Measurements from ENCODE around the gene NFIC.

Gene NFIC

DNA sequence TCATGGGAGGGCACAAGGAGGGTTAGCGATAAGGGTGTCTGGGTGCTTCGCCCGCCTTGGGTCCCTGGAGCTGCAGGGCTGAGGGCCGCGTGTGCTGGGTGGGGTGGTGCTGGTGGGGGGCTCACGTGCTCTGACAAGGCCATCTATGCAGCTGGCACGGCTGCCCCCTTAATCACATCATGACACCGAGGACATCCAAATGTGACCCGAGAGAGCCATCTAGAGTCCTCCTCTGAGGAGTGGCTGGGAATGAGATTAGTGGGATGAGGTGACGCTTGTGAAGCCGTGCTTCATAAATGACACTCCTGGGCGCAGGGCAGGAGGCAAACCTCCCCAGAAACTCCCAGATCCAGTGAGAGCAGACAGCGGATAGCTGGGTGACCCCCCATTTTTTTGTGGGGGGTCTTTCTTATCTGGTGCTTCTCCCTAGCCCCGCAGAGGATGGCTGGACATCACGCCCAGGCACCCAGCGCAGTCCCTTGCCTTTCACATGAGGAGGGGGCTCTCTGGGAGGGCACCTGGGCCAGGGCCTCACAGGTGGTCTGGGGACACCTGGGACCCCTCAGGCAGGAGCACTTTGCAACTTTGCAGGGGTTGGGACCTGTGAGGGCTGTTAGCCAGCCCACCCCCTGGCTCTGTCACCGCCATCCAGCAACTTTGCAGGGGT, 146.3 kb downstream of the NFIC start:
- TF ChIP-seq EZH2 (optimal IDR thresholded peaks at IDR 0.05; ENCODE audit: low read depth, low read length) (no peak), EZH2phosphoT487 (IDR thresholded peaks at IDR 0.05; ENCODE audit: low read length) (no peak)
- TF ChIP-seq, protein P1, sequence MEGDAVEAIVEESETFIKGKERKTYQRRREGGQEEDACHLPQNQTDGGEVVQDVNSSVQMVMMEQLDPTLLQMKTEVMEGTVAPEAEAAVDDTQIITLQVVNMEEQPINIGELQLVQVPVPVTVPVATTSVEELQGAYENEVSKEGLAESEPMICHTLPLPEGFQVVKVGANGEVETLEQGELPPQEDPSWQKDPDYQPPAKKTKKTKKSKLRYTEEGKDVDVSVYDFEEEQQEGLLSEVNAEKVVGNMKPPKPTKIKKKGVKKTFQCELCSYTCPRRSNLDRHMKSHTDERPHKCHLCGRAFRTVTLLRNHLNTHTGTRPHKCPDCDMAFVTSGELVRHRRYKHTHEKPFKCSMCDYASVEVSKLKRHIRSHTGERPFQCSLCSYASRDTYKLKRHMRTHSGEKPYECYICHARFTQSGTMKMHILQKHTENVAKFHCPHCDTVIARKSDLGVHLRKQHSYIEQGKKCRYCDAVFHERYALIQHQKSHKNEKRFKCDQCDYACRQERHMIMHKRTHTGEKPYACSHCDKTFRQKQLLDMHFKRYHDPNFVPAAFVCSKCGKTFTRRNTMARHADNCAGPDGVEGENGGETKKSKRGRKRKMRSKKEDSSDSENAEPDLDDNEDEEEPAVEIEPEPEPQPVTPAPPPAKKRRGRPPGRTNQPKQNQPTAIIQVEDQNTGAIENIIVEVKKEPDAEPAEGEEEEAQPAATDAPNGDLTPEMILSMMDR (IDR thresholded peaks at IDR 0.05; ENCODE audit: low read length) = no peak
- Histone ChIP-seq H3K4me3 (ENCODE audit: low read length) (no peak overlapping the region), H3K27ac (ENCODE audit: low read length) (no peak overlapping the region), H3K9ac (ENCODE audit: low read length) (no peak overlapping the region), H3K36me3 (replicated peaks; ENCODE audit: insufficient read depth, low read length) (no peaks in the 10 kb centered on the region), H3K4me2 (ENCODE audit: low read depth, low read length) (no peak overlapping the region), H3F3A (ENCODE audit: insufficient read depth, low read length) (no peaks in the 10 kb centered on the region), H2AFZ (ENCODE audit: low read length) (no peak overlapping the region), H4K20me1 (ENCODE audit: insufficient read depth, low read length) (no peaks in the 10 kb centered on the region), H3K4me1 (ENCODE audit: low read length) (no peaks in the 10 kb centered on the region), H3K9me2 (replicated peaks; ENCODE audit: insufficient read depth, low read length) (no peaks in the 10 kb centered on the region), H3K9me3 (replicated peaks; ENCODE audit: insufficient read depth, low read length) (no peaks in the 10 kb centered on the region), H3K79me2 (ENCODE audit: low read length) (peaks cover 100% of the 10 kb centered on the region), H3K27me3 (replicated peaks; ENCODE audit: insufficient read depth, low read length) (no peaks in the 10 kb centered on the region)
- DNase-seq = no peak

DNA sequence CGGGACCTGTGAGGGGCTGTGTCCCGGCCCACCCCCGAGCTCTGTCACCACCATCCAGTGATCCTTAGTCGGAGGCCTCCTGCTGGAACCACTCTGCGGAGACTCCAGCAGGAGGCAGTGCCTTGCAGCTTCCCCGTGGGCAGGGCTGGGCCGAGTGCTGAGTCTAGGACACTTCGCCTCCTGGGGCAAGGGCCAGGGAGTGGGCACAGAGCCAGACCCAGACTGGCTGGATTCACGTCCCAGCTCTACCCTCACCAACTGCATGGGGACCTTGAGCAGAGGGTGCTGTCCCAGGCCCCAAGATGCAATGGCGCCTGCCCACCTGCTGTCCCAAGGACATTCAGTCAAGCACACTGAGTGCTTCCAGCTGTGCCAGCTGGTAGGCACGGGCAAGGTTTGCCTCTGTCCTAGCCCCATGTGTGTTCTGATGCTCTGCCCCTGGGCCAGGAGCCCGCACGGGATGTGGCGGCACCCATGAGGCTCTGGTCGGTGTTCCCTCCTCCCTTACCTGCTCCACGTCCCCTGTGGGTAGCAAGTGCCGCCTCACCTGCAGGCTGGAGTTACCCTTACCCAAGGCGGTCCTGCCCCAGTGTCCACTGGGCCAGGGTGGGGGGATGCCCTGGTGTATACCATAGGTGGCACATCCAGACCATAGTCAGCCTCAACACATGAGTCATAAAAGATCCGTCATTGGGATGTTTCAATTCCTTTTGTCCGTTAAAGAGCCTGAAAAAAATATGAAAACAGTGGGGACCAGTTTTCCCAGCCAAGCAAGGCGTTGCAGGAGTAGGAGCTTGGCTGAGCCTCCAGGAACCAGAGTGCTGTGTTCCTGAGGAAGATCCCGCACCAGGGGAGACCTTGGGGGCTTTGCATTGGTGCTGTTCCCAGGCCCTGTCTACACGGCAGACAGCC, 147.1 kb downstream of the NFIC start:
- no peaks in the 10 kb centered on the region for H3K9me2 ChIP-seq (replicated peaks; ENCODE audit: insufficient read depth, low read length)
- no peaks in the 10 kb centered on the region for H4K20me1 ChIP-seq (ENCODE audit: insufficient read depth, low read length)
- H2AFZ ChIP-seq (ENCODE audit: low read length) = no peak overlapping the region
- no peak overlapping the region for H3K9ac ChIP-seq (ENCODE audit: low read length)
- H3K9me3 ChIP-seq (replicated peaks; ENCODE audit: insufficient read depth, low read length) = no peaks in the 10 kb centered on the region
- no peaks in the 10 kb centered on the region for H3K36me3 ChIP-seq (replicated peaks; ENCODE audit: insufficient read depth, low read length)
- peaks cover 100% of the 10 kb centered on the region for H3K79me2 ChIP-seq (ENCODE audit: low read length)
- no peak for DNase-seq
- H3K4me2 ChIP-seq (ENCODE audit: low read depth, low read length) = no peak overlapping the region
- no peak for TF ChIP-seq EZH2 (optimal IDR thresholded peaks at IDR 0.05; ENCODE audit: low read depth, low read length)
- TF ChIP-seq, protein P1 (IDR thresholded peaks at IDR 0.05; ENCODE audit: low read length) = no peak
- no peak for TF ChIP-seq EZH2phosphoT487 (IDR thresholded peaks at IDR 0.05; ENCODE audit: low read length)
- no peaks in the 10 kb centered on the region for H3F3A ChIP-seq (ENCODE audit: insufficient read depth, low read length)
- H3K4me1 ChIP-seq (ENCODE audit: low read length) = no peaks in the 10 kb centered on the region
- no peak overlapping the region for H3K4me3 ChIP-seq (ENCODE audit: low read length)
- H3K27ac ChIP-seq (ENCODE audit: low read length) = no peak overlapping the region
- no peaks in the 10 kb centered on the region for H3K27me3 ChIP-seq (replicated peaks; ENCODE audit: insufficient read depth, low read length)

DNA sequence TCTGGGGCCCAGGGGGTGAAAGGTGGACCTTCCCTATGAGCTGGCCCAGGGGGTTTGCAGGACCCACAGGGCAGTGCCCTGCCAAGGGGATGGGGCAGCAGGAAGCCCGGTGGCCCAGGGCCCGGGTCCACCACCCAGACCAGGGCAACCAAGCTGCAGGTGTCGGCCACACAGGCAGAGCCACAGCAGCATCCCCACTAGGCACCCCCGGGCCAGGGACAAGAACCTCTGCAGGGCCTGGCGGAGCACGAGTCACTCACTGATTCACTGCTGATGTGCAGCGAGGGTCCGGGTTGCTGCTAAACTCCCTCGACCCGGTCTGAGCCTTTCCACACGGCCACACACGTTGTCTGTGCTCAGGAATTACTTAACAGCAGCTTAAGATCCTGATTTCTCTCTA, 148.5 kb downstream of the NFIC start:
- no peak overlapping the region for H3K4me3 ChIP-seq (ENCODE audit: low read length)
- no peaks in the 10 kb centered on the region for H3K27me3 ChIP-seq (replicated peaks; ENCODE audit: insufficient read depth, low read length)
- H3K4me1 ChIP-seq (ENCODE audit: low read length) = no peaks in the 10 kb centered on the region
- H2AFZ ChIP-seq (ENCODE audit: low read length) = no peak overlapping the region
- no peaks in the 10 kb centered on the region for H4K20me1 ChIP-seq (ENCODE audit: insufficient read depth, low read length)
- no peaks in the 10 kb centered on the region for H3K9me3 ChIP-seq (replicated peaks; ENCODE audit: insufficient read depth, low read length)
- peaks cover 100% of the 10 kb centered on the region for H3K79me2 ChIP-seq (ENCODE audit: low read length)
- H3K36me3 ChIP-seq (replicated peaks; ENCODE audit: insufficient read depth, low read length) = no peaks in the 10 kb centered on the region
- H3K9ac ChIP-seq (ENCODE audit: low read length) = no peak overlapping the region
- DNase-seq = no peak
- H3K27ac ChIP-seq (ENCODE audit: low read length) = no peak overlapping the region
- H3F3A ChIP-seq (ENCODE audit: insufficient read depth, low read length) = no peaks in the 10 kb centered on the region
- no peak overlapping the region for H3K4me2 ChIP-seq (ENCODE audit: low read depth, low read length)
- H3K9me2 ChIP-seq (replicated peaks; ENCODE audit: insufficient read depth, low read length) = no peaks in the 10 kb centered on the region
- TF ChIP-seq, protein P1 (IDR thresholded peaks at IDR 0.05; ENCODE audit: low read length) = no peak
- TF ChIP-seq EZH2 (optimal IDR thresholded peaks at IDR 0.05; ENCODE audit: low read depth, low read length) (no peak), EZH2phosphoT487 (IDR thresholded peaks at IDR 0.05; ENCODE audit: low read length) (no peak)

All from MM.1S (cell line).